DMS153 (cell line): ENCODE measurements around the gene KDR.
A peak's percentile ranks its signal among the peaks of the same experiment; 100 is the strongest.

Experiments used
- DNase-seq: peaks from one replicate; lab custom pipeline; 2025; lab: John Stamatoyannopoulos, UW

Gene KDR

DNA sequence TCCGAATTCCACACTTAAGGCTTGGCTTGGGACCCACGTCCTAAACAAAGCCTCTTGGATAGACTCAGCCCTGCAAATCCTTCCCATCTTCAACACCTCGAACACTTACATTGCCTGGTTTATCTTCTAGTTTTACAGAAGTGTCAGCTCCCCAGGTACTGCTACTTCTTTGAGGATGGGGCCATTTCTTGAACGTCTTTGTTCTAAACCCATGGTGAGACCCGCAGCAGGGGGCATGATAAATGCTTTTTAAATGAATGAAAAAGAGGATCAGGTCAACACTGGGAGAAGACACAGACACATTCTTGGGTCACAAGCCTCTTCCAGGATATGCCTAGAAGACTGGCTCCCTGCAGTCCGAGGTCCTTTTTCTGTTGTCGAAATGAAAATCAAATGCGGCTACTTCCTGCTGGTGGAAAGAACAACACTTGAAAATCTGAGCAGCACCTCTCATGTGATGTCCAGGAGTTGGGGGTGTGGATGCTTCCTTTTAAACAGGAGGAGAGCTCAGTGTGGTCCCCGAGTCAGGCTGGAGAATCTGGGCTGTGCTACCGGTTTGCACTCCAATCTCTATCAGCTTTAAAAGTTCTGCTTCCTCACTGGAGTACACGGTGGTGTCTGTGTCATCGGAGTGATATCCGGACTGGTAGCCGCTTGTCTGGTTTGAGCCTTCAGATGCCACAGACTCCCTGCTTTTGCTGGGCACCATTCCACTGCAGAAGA lies 45.8 kb downstream of the KDR start:
- no peak for DNase-seq

- DNase-seq, result no peak
Observed at GRCh38 chr4:55078987-55079386, 46.4 kb downstream of the KDR start.

- no peak for DNase-seq
Observed at GRCh38 chr4:55077577-55077976, 47.8 kb downstream of the KDR start.

GRCh38 chr4:55075823-55076716 lies 49.3 kb downstream of the KDR start:
- no peak for DNase-seq

DNA sequence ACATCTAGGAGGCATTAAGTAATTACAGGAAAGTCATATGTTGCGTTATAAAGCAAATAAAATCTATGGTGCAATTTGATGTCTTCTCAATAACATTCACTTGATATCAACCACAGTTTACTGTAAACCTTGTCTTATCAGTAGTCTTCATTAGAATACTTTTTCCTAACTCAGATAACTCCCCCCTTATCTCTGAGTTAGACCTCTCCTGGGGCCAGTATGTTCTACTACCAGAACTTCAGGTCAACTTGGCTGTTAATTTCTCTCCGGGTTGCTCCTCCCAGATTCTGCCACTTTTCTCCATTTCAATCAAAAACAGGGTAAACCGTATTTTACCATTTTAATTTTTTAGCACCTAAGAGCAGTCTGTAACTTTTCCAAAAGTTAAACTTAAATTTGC lies 50.0 kb downstream of the KDR start:
- no peak for DNase-seq

DNA sequence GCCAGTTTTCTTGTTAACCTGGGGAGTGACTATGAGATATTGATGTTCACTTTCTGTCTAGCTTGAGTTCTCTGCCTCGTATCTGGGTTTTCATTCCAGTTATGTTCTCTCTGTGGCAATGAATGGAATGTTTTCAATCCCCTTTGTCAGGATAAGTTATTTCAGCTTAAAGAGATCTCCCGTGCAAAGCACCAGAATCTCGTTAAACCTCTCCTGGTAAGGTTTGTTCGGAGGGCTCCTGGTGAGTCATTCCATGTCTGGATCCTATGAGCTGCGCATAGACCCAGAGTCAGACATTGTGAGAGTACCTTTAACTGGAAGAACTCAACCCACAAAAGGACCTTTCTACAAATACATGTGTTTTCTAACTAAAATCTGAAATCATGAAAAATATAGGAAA lies 51.0 kb downstream of the KDR start:
- no peak for DNase-seq

DNA sequence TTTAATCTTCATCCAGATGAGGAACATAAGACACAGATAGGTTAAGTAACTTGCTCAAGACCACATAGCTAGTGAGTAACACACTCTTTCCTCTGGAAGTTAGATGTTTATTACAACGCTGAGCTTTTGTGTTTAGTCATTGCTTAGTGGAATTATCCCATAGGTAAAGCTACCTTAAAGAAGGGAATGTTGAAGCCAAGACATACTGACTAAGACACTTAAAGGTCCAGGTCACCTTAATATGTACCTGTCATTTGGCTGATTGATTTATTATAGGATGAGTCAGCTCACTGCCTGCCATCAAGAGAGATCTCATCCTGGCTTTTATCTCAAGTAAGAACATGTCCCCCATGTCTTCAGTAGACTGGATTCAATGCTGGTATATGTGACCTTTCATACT lies 53.4 kb downstream of the KDR start:
- DNase-seq, result no peak

GRCh38 chr4:55069248-55069647 lies 56.1 kb downstream of the KDR start:
- DNase-seq, result no peak

- DNase-seq, result no peak
Observed at GRCh38 chr4:55068522-55068921, 56.9 kb downstream of the KDR start.

GRCh38 chr4:55066018-55066417 lies 59.4 kb downstream of the KDR start:
- no peak for DNase-seq

GRCh38 chr4:55055529-55055928 lies 69.9 kb downstream of the KDR start:
- DNase-seq, result no peak

DNA sequence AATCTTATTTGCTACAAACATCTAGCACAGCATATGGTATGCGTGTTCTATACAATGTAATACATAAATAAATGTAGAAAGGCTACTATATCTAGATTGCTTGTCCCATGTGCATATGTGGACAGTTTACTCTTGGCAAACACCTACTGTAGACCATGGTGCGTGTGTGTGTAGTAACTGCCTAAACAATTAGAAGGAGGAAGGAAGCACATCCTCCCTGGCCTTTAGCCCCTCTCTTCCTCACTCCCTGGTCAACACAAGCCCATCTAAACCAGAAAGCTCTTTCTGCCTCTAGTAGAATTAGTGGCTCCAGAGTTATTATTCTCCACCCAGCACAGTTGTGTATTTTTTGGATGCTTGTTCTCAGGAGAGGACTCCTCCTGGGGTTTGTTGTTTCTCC lies 73.9 kb downstream of the KDR start:
- no peak for DNase-seq

GRCh38 chr4:55050418-55050950 lies 74.9 kb downstream of the KDR start:
- no peak for DNase-seq

GRCh38 chr4:55038176-55038890 lies 87.1 kb downstream of the KDR start:
- DNase-seq, result no peak

- no peak for DNase-seq
Observed at GRCh38 chr4:55037728-55038127, 87.7 kb downstream of the KDR start.

DNA sequence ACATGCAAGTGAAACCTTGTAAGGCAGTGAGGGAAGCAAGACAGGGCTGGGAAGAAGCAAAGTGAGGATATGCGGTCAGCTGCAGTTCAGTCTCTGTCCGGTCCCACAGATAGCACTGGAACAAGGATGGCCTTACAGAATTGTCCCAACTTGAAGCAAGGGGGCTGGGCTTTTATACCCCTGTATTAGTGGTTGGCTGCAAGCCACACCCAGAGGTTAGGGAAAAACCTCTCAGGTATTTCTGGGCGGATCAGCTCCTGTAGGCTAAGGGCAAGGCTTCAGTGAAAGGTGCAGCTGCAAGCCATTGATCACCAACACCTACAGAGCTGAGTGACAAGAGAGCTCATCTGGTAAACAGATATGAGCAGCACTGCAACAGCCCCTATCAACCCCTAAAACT lies 89.0 kb downstream of the KDR start:
- DNase-seq, result no peak

DNA sequence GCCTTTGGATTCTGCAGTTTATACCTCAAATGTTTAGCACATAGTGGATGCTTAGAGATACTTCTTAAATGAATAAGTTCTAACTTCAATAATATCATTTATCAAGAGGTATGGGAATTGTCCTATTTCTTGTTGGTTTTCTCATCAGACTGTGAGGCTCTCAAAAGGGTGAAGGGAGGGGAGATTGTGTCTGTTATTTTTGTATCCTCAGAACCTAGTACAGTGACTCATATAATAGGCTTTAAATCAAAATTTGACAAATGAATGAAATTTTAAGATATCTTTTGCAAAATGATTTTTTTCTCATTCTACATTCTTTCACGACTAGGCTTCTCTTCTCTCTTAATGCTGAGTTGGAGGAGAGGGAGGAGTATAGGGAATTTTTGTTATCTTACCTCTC lies 89.5 kb downstream of the KDR start:
- DNase-seq, result no peak

GRCh38 chr4:55033296-55033695 lies 92.1 kb downstream of the KDR start:
- DNase-seq, result no peak

DNA sequence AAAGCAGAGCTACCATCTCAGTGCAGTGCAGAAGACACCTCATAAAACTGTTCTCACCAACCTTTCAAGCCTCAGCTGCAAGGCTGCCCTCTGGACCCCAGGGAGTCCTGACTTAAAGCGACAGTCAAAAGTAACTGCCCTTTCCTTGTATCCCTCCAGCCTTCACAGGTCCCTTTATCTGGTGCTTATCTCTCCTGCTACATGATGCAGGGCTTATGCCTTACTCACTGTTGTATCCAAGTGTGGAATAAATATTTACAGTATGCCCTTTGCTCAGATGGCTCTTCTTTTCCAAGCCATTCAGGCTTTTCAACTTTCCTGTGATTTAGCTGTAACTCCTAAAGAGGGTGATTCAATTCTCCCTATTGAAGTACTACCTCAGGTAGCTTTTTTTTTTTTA lies 92.6 kb downstream of the KDR start:
- no peak for DNase-seq

DNA sequence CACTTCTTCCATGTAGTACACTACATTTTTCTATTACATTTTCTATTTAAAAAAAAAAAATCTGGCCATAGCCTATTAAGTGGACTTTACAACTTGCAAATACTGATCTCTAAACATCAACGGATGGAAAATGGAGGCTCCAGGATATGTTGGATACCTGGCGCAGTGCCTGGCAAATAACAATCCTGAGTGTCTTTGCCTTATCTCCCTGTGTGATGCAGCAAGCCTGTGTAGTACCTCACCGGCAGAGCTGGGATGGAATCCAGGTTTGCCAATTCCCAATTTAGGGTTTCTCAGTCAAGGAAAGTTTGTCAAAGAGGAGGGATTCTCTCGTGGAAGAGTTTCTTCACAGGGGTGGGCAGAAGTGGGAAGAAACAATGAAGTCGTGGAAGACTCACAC lies 93.2 kb downstream of the KDR start:
- no peak for DNase-seq

- no peak for DNase-seq
Observed at GRCh38 chr4:55031158-55031557, 94.2 kb downstream of the KDR start.

DNA sequence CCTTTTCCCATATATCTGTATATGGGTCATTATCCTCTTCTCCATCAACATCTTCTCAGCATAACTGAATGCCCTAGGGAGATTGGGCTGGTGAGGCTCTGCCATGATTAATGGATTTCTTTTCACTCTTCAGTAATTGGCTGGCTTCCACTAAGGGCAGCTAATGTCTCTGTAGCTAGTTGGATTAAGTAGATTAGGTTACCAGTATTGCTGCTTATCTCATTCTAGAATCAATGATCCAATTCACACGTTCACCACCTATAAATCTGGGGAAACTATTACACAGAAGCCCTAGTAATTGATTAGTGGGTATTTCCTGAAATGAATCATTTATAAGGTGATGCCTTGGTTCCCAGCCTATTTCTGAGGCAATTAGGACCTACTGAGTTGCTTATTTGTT lies 94.8 kb downstream of the KDR start:
- peak; percentile 47 for DNase-seq
